Natural killer cell (primary cell): Measurements from ENCODE around the gene CACNB2. TPM values are rescaled to one million over a fixed set of nuclear protein-coding genes. Genes with fewer than 3 reads are reported as not detected.

ENCODE experiments used
- ATAC-seq, 3 donors: fragments of 150-1000 bp in 2 of 3; fragments of 200-7000 bp in 1 of 3; cut with Tn5 transposase; 1 replicate in 1 of 3; 2 replicates in 2 of 3; pipeline ENCODE4 v1.10.0; 2021; ENCODE audit warnings: mild to moderate bottlenecking in 2 of 3, moderate library complexity in 2 of 3
- DNase-seq, 2 donors: peaks; one replicate each; pipeline versions ENCODE4 v3.0.0 to v3.0.0-alpha.2; 2013 to 2021; ENCODE audit warnings: mixed read lengths in 1 of 2
- H3K27ac ChIP-seq: one replicate; pipeline ENCODE4 v1.5.1; 2013; ENCODE audit warnings: mild to moderate bottlenecking, low read length
- H3K27me3 ChIP-seq: one replicate; pipeline ENCODE4 v1.6.1; 2013; ENCODE audit warnings: low read length; ENCODE audit not compliant: control insufficient read depth, insufficient read depth
- H3K36me3 ChIP-seq: one replicate; pipeline ENCODE4 v1.6.1; 2013; ENCODE audit warnings: low read length; ENCODE audit not compliant: control insufficient read depth, insufficient read depth
- H3K4me1 ChIP-seq: one replicate; pipeline ENCODE4 v1.6.1; 2013; ENCODE audit warnings: low read length; ENCODE audit not compliant: control insufficient read depth, insufficient read depth
- H3K4me3 ChIP-seq: one replicate; pipeline ENCODE4 v1.5.1; 2013; ENCODE audit warnings: low read length
- H3K9me3 ChIP-seq: one replicate; pipeline ENCODE4 v1.6.1; 2013; ENCODE audit warnings: low read length; ENCODE audit not compliant: control insufficient read depth, insufficient read depth
- H3K27ac Mint-ChIP-seq, 2 donors: one replicate each; pipeline ENCODE4 v1.8.0; 2022; ENCODE audit warnings: mild to moderate bottlenecking in 2 of 2, mixed read lengths in 2 of 2, moderate library complexity in 1 of 2
- H3K27me3 Mint-ChIP-seq, 2 donors: one replicate each; pipeline ENCODE4 v1.8.0; 2022; ENCODE audit warnings: low read depth in 2 of 2, mixed read lengths in 2 of 2
- H3K36me3 Mint-ChIP-seq: one replicate; pipeline ENCODE4 v1.8.0; 2022; ENCODE audit warnings: mixed read lengths
- H3K4me1 Mint-ChIP-seq, 2 donors: one replicate each; pipeline ENCODE4 v1.8.0; 2022; ENCODE audit warnings: mixed read lengths in 2 of 2
- H3K4me3 Mint-ChIP-seq: one replicate; pipeline ENCODE4 v1.8.0; 2022; ENCODE audit warnings: mild to moderate bottlenecking, moderate library complexity, mixed read lengths
- H3K9me3 Mint-ChIP-seq, 2 donors: one replicate each; pipeline ENCODE4 v1.8.0; 2022; ENCODE audit warnings: mixed read lengths in 2 of 2
- CTCF ChIP-seq: fragments of 200-600 bp; IDR thresholded peaks from one replicate; pipeline ENCODE4 v1.8.0; 2022; ENCODE audit warnings: antibody characterized with exemption
- WGBS: methylation state at CpG from one replicate; pipeline ENCODE4 v1.1.7; 2013; ENCODE audit warnings: missing lambda C conversion rate; ENCODE audit not compliant: insufficient coverage; 5-methylcytosine and 5-hydroxymethylcytosine counted together
- intact Hi-C: fragments of 100-400 bp; cut with micrococcal nuclease; formaldehyde crosslinking; loops from one replicate; pipeline ENCODE4 v1.14.2; 2022
- total RNA-seq, 4 donors: library from RNA; stranded (reverse); fragments of 120-200 nt in 1 of 4; gene quantifications; one replicate each; pipeline versions ENCODE4 v1.2.3 to v1.2.4, GENCODE V29; 2013 to 2022

Gene CACNB2
- total RNA-seq, 3 donors from 2014 or later (not counting 1 experiment from before 2014, with no cell fraction given): not detected

GRCh38 chr10:18399158-18399557 lies 258.9 kb downstream of the CACNB2 start:
- H3K4me3 ChIP-seq: no peak overlapping the region
- no peaks in the 10 kb centered on the region for H3K4me1 ChIP-seq
- no peak for TF ChIP-seq CTCF
- no peak overlapping the region for H3K27ac ChIP-seq
- Mint-ChIP-seq H3K27ac (no peak overlapping the region), H3K27me3 (peaks cover 5 to 18% of the 10 kb centered on the region in 2 donors), H3K36me3 (no peaks in the 10 kb centered on the region), H3K4me1 (peaks cover 0 to 8% of the 10 kb centered on the region in 2 donors), H3K4me3 (no peak overlapping the region), H3K9me3 (no peaks in the 10 kb centered on the region)
- H3K36me3 ChIP-seq: no peaks in the 10 kb centered on the region
- no peak for ATAC-seq
- no peaks in the 10 kb centered on the region for H3K9me3 ChIP-seq
- no peaks in the 10 kb centered on the region for H3K27me3 ChIP-seq
- 92% methylated on average over 1 of the region's 3 CpGs for WGBS
- intact Hi-C loops: no loop called here
- no peak for DNase-seq

DNA sequence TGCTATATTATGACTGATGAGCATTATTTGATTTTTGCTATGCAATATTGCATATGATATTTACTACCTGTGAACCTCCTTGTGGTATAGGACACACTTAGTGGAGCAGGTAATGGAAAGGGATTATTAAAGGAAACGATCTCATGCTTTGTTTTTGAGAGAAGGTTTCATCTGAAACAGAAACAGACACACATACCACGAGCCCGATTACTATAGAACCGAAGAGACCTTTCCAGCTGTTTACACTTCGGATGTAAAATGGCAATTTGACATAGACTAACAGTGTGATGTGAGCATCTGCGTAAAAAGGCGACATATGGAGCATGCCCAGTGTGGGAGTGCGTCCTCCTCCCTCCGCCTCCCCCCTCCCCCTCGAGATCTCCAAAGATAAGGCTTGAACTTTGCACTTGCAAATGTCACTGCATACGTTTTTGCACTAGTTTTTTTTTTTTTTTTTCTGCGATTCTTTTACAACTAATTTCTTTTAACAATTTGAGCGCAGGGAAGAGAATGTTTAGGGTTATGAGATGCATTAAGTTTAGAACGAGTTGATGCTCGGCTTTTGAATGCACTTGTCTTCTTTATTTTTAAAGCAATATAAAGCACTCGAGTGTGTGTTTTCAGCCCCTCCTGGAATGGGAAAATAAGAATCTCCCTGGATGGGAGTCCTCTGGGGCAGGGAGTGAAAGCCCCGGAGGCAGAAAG lies 260.1 kb downstream of the CACNB2 start:
- no peaks in the 10 kb centered on the region for H3K36me3 Mint-ChIP-seq
- Histone ChIP-seq H3K4me3 (no peak overlapping the region), H3K27ac (no peak overlapping the region), H3K27me3 (no peaks in the 10 kb centered on the region), H3K36me3 (no peaks in the 10 kb centered on the region), H3K4me1 (no peaks in the 10 kb centered on the region), H3K9me3 (no peaks in the 10 kb centered on the region)
- peaks cover 0 to 8% of the 10 kb centered on the region in 2 donors for H3K4me1 Mint-ChIP-seq
- ATAC-seq (no peak), DNase-seq (peak in 1 of 2 donors; percentile 6)
- TF ChIP-seq CTCF: no peak
- no peaks in the 10 kb centered on the region for H3K9me3 Mint-ChIP-seq
- intact Hi-C loops: no loop called here
- H3K4me3 Mint-ChIP-seq: no peak overlapping the region
- peaks cover 5 to 18% of the 10 kb centered on the region in 2 donors for H3K27me3 Mint-ChIP-seq
- 16% methylated on average over 13 of the region's 17 CpGs for WGBS
- H3K27ac Mint-ChIP-seq: no peak overlapping the region

GRCh38 chr10:18400906-18401245 lies 260.7 kb downstream of the CACNB2 start:
- peaks cover 0 to 8% of the 10 kb centered on the region in 2 donors for H3K4me1 Mint-ChIP-seq
- Histone ChIP-seq H3K27ac (no peak overlapping the region), H3K9me3 (no peaks in the 10 kb centered on the region), H3K4me1 (no peaks in the 10 kb centered on the region), H3K36me3 (no peaks in the 10 kb centered on the region), H3K27me3 (no peaks in the 10 kb centered on the region), H3K4me3 (no peak overlapping the region)
- intact Hi-C loops: no loop called here
- ATAC-seq (no peak), DNase-seq (no peak)
- WGBS: 28% methylated on average over 11 of the region's 11 CpGs
- H3K4me3 Mint-ChIP-seq: no peak overlapping the region
- H3K9me3 Mint-ChIP-seq: no peaks in the 10 kb centered on the region
- H3K36me3 Mint-ChIP-seq: no peaks in the 10 kb centered on the region
- no peak overlapping the region for H3K27ac Mint-ChIP-seq
- H3K27me3 Mint-ChIP-seq: peaks cover 5 to 18% of the 10 kb centered on the region in 2 donors
- no peak for TF ChIP-seq CTCF
